ENCODE data around the gene TNNT1.
A peak's percentile ranks its signal among the peaks of the same experiment; 100 is the strongest.
"Not testable (repeated sequence)": the region's sequence is repeated elsewhere in the genome, so short reads cannot be mapped to it uniquely, and the experiment has no call there.

Gene TNNT1

DNA sequence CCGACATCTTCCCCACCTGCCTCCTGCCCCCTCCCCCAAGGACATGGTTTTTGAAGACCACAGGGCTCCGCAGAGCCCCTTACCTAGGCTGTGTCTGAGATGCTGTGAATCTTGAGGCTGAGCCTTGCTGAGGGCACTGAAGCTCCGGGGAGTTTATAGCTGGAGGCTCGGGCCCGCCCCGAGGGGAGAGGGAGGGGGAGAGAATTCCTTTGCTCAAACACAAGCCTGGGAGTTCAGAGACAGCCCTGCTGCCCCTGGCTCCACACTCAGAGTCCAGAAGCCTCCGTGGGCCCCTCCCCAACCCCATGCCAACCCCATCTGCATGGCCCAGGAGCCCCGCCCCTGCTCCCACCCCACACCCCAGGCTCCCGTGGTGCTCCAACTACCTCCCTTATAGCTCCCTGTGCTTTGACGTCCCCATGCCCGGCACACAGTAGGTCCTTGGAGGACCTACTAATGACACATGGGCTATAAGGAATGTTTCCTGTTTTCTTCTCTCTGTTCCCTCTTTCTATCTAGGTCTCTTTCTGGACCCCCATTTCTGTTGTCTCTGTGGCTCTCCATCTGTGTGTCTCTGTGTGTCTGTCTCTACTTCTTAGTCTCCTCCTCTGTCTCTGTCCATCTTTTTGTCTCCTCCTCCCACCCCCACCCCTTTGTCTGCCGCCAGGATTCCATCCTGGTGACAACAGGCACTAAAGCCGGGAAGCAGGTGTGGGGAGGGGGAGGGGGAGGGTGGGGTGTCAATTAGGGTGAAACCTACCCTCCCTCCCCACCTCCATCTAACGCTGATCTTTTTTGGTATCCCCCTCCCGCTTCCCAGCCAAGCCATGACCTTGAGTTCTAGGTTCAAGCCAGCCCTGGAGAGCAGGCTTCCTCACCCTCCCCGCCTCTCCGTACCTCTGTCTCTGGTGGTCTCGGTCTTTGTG lies at the start of gene TNNT1:
Gene TNNT1, minus strand, starts transcription at position 129 of the 926 bp plus-strand sequence. CDS start 2,049 bp downstream, outside the sequence.
- no peak for DNase-seq

GRCh38 chr19:55198651-55199050 lies 49.6 kb upstream of the TNNT1 start:
- no peak for DNase-seq

DNA sequence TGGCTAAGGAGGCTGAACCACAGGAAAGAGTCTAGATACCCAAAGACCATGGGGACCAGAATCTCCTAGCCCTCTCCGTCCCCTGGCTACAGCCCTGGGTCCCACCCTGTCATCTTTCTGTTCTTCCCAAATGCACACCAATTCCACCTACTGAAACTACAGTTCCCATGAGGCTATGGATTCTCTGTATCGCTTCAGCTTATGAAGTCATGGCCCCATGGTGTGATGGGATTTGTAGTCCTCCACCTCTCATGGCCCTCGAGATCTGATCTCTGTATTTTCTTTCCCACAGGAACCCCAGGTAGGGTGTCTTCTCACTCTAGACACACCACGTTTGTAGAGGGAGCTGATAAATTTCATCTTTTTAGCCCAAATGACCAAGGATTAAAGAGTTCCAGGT lies 48.5 kb upstream of the TNNT1 start:
- peak in 3 of 51 donors; percentile 3 to 7 (median 4) for DNase-seq

GRCh38 chr19:55196803-55197202 lies 47.8 kb upstream of the TNNT1 start:
- no peak for DNase-seq

- peak in 1 of 51 donors; percentile 34 for DNase-seq
These were observed 44.5 kb upstream of the TNNT1 start for GRCh38 chr19:55193481-55193880.

DNA sequence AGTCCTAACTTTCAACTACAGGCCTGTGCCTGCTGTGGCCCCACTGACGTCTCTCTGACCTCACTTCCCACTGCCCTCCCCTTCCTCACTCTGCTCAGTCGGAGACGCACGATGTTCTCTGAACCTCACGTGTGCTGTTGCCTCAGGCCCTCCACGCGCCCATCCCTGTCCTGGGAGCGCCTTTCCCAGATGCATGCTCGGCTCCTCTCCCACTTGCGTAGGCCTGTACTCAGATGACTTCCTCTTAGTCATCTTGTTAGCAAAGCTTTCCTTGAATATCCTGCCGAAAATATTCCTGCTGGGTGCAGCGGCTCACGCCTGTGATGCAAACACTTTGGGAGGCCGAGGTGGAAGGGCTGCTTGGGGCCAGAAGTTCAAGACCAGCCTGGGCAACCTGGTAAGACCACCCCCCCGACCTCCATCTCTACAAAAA lies 40.4 kb upstream of the TNNT1 start:
- DNase-seq = peak in 4 of 51 donors; percentile 12 to 61 (median 30)

DNA sequence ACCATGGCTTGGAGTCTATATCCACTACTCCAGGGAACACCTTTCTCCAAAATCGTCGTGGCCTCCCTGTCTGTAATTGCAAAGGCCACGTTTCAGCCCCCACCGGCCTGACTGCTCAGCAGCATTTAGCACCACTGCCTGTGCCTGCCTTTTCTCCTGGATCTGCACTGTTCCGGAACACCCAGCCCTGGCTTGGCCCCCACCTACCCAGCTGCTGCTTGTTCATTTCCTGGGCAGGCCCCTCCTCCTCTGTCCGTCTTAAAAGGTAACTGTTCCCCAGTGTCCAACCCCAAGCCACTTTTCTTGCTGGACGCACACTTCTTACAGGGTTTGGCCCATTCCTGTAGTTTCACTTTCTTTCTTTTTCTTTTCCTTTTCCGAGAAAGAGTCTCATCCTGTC lies 39.6 kb upstream of the TNNT1 start:
- DNase-seq = no peak

DNA sequence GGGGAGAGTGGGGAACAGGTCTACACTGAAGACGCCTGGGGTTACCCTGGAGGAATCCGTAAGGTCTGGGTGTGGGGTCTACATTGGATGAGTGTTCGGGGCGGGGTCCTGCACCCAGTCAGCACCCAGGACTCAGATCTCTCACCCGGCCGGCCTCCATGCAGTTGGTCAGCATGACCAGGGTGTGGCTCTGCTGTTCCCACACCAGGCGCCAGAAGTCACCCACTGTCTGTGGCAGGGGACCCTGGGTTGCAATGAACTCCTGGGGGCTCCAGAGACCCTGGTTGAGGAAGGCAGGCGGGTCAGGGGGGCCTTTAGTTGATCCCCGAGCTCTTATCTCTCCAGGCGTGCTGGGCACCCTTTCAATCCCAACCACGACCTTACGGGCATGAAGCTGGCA lies 37.1 kb upstream of the TNNT1 start:
- no peak for DNase-seq

- DNase-seq = no peak
These were observed 32.7 kb upstream of the TNNT1 start for GRCh38 chr19:55181740-55182139.

DNA sequence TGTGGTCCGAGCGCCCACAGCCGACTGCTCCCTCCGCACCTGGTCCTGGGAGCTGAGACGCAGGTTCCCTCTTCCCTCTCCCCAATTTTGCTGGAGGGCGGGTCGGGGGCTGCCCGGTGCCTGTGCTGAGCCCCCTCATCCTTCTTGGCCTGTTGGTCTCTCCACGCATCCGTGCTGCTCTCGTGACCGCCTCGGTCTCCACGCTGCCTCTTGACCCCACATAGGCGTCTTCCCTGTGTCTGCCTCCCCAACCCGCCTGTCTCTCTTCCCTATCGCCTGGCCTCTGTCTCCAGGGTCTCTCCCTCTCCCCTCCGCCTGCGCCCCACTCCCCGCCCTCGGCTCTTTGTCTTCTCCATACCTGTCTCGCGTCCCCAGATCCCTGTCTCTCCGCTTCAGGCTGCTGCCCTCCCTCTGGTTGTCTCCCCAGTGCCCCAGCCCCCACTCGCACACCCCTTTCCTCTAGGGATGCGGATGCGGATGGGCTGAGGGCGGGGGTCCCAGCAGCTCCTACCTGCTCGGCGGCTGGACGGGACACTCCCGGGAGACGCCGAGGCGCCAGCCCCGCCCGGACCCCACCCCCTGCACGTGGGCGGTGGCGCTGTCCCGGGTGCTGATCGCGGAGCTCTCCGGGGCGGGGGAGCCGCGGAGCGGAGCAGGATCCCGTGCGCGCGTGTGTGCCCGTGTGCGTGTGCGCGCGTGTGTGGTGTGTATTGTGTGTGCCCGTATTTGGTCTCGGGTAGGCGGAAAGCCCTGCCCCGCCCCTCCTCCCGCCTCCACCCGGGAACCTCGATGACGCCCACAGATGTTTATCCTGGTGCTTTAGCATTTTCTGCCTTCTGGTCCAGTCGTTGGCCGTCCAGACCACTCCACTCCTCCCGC lies 30.8 kb upstream of the TNNT1 start, which contains the start of gene SYT5:
Gene SYT5, minus strand, starts transcription at position 684 of the 879 bp plus-strand sequence. CDS start 1,248 bp downstream, outside the sequence.
- DNase-seq = peak in 25 of 51 donors; percentile 6 to 52 (median 27)

- DNase-seq = peak; percentile 18 to 88 (median 76)
These were observed 30.0 kb upstream of the TNNT1 start for GRCh38 chr19:55178781-55179599.

DNA sequence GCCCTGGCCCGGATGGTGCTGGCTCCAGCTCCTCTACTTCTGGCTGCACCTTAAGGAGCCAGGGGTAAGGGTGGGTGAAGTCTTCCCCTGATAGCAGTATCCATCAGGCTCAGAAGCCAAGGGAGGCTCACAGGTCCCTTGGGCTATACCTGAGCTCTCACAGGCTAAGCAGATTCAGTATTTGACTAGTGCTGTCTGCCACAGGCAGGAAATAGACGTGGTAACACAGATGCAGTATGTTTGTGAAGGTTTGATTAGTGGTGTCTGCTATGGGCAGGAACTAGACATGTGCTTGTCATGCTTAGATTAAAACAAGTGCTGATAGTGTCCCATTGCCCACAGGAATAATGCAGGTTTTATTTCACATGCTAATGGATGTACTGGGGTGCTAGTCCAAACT lies 27.1 kb upstream of the TNNT1 start:
- DNase-seq = no peak

DNA sequence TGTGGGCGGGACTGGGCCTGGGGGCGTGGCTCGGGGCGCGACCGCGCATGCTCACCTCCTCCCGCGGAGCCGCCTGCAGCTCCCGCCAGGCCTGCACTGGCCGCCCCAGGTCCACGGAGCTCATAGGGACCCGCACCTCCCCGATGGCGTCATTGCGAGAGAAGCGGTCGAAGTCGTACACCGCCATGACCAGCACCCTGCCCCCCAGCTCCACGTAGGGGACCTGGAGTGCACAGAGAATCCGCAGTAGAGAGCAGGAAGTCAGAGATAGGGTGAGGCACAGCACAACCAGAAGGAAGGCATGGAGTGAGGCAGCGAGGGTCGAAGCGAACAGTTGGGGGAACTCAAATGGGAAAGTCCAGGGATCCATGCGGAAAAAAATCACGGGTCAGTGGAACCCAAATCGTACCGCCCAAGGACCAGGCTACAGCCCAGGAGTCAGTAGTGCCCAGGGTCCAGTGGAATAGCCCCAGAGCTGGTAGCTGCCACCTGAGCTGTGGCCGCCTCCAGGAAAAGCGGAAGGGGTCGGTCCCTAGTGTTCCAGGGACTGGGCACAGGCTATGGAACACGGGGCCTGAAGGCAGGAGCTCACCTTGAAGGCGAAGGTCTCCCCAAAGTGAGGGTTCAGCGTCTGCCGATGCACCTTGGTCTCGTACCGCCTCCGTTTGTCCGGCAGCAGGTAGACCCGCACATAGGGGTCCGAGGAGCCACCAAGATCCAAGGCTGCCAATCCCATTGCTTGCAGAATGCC lies 26.3 kb upstream of the TNNT1 start:
- DNase-seq = peak in 2 of 51 donors; percentile 9 to 38

- DNase-seq = no peak
These were observed 25.6 kb upstream of the TNNT1 start for GRCh38 chr19:55174425-55175116.

DNA sequence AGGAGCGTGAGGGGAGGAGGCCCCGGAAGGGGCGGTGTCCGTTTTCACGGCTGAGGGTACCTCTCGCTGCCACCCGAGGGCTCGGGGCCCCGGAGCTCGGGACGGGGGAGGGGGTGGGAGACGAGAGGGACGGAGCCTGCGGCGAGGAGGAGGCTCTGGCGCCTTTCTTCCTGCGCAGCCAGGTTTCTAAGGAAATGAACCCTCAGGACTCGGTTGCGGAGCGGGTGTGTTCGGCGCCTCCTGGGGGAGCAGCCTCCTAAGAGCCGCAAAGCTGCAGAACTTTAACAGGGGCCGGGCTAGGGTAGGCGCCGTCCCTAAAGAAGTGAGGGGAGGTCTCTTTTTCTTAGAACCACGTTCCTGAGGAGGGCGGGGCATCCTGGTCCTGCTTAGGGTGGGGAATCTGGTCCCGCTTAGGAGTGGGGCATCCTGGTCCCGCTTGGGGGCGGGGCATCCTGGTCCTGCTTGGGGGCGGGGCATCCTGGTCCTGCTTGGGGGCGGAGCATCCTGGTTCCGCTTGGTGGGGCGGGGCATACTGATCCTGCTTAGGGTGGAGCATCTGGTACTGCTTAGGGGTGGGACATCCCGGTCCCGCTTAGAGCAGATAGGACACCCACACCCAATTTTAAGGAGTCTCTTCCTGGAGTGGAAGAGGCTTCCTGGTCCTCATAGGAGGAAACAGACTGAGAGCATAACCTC lies 24.9 kb upstream of the TNNT1 start:
- peak in 7 of 51 donors; percentile 8 to 58 (median 17) for DNase-seq

- DNase-seq = no peak
These were observed 24.2 kb upstream of the TNNT1 start for GRCh38 chr19:55173186-55173713.

- DNase-seq = no peak
These were observed 23.7 kb upstream of the TNNT1 start for GRCh38 chr19:55172741-55173140.

DNA sequence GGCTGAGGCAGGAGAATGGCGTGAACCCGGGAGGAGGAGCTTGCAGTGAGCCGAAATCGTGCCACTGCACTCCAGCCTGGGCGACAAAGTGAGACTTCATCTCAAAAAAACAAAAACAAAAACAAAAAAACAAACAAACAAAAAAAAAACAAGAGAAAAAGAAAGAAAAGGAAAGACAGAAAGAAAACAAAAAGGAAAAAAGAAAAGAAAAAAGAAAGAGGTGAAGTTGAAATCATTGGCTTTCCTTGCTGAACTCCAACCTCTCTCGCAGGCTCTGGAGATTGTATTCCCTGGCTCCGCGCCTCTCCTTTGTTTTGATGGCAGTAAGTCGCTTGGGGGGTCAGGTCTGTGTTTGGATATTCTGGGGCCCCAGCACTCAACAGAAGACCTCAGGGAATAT lies 23.3 kb upstream of the TNNT1 start:
- DNase-seq = not testable (repeated sequence)

GRCh38 chr19:55171440-55171839 lies 22.4 kb upstream of the TNNT1 start:
- DNase-seq = no peak

Measured in hypothalamus (tissue), 51 donors.